ENCODE data around the gene C14orf132.

The C14orf132 gene

GRCh38 chr14:96119947-96120346 is 80.8 kb downstream of the C14orf132 start:
- H4K20me1 ChIP-seq (ENCODE audit: insufficient read depth): no peaks in the 10 kb centered on the region
- H3K27ac ChIP-seq: no peak overlapping the region
- no peaks in the 10 kb centered on the region for H3K4me1 ChIP-seq (ENCODE audit: low read depth, poor library complexity, severe bottlenecking)
- H3K27me3 ChIP-seq (ENCODE audit: insufficient read depth, low read depth): no peaks in the 10 kb centered on the region
- TF ChIP-seq CTCF (conservative IDR thresholded peaks at IDR 0.05; ENCODE audit: low read depth, low read length): no peak
- H3K36me3 ChIP-seq (ENCODE audit: insufficient read depth): no peaks in the 10 kb centered on the region
- H3K9ac ChIP-seq: no peak overlapping the region
- H2AFZ ChIP-seq (ENCODE audit: low read depth): no peak overlapping the region
- H3K4me2 ChIP-seq: no peak overlapping the region
- no peaks in the 10 kb centered on the region for H3K79me2 ChIP-seq (ENCODE audit: insufficient read depth, low read depth)
- no peak overlapping the region for H3K4me3 ChIP-seq (IDR thresholded peaks at IDR 0.05; ENCODE audit: insufficient read depth, low read depth, low read length)

GRCh38 chr14:96120392-96120791 is 81.2 kb downstream of the C14orf132 start:
- no peak for TF ChIP-seq CTCF (conservative IDR thresholded peaks at IDR 0.05; ENCODE audit: low read depth, low read length)
- Histone ChIP-seq H3K4me2 (no peak overlapping the region), H3K9ac (no peak overlapping the region), H3K79me2 (ENCODE audit: insufficient read depth, low read depth) (no peaks in the 10 kb centered on the region), H3K36me3 (ENCODE audit: insufficient read depth) (no peaks in the 10 kb centered on the region), H4K20me1 (ENCODE audit: insufficient read depth) (no peaks in the 10 kb centered on the region), H3K4me1 (ENCODE audit: low read depth, poor library complexity, severe bottlenecking) (no peaks in the 10 kb centered on the region), H3K27me3 (ENCODE audit: insufficient read depth, low read depth) (no peaks in the 10 kb centered on the region), H3K4me3 (IDR thresholded peaks at IDR 0.05; ENCODE audit: insufficient read depth, low read depth, low read length) (no peak overlapping the region), H3K27ac (no peak overlapping the region), H2AFZ (ENCODE audit: low read depth) (no peak overlapping the region)

- H3K79me2 ChIP-seq (ENCODE audit: insufficient read depth, low read depth): no peaks in the 10 kb centered on the region
- H2AFZ ChIP-seq (ENCODE audit: low read depth): no peak overlapping the region
- no peak overlapping the region for H3K9ac ChIP-seq
- H3K4me1 ChIP-seq (ENCODE audit: low read depth, poor library complexity, severe bottlenecking): no peaks in the 10 kb centered on the region
- no peak overlapping the region for H3K4me3 ChIP-seq (IDR thresholded peaks at IDR 0.05; ENCODE audit: insufficient read depth, low read depth, low read length)
- H3K27me3 ChIP-seq (ENCODE audit: insufficient read depth, low read depth): no peaks in the 10 kb centered on the region
- no peaks in the 10 kb centered on the region for H4K20me1 ChIP-seq (ENCODE audit: insufficient read depth)
- TF ChIP-seq CTCF (conservative IDR thresholded peaks at IDR 0.05; ENCODE audit: low read depth, low read length): no peak
- H3K27ac ChIP-seq: no peak overlapping the region
- no peaks in the 10 kb centered on the region for H3K36me3 ChIP-seq (ENCODE audit: insufficient read depth)
- no peak overlapping the region for H3K4me2 ChIP-seq
Observed at GRCh38 chr14:96120941-96121340, 81.8 kb downstream of the C14orf132 start.

- H3K4me2 ChIP-seq: no peak overlapping the region
- no peak overlapping the region for H3K27ac ChIP-seq
- H3K4me1 ChIP-seq (ENCODE audit: low read depth, poor library complexity, severe bottlenecking): no peaks in the 10 kb centered on the region
Observed at GRCh38 chr14:96121660-96122395, 82.7 kb downstream of the C14orf132 start.

More at GRCh38 chr14:96121660-96122395, 82.7 kb downstream of the C14orf132 start:
- Histone ChIP-seq H2AFZ (ENCODE audit: low read depth) (no peak overlapping the region), H4K20me1 (ENCODE audit: insufficient read depth) (no peaks in the 10 kb centered on the region), H3K36me3 (ENCODE audit: insufficient read depth) (no peaks in the 10 kb centered on the region), H3K79me2 (ENCODE audit: insufficient read depth, low read depth) (no peaks in the 10 kb centered on the region), H3K9ac (no peak overlapping the region), H3K4me3 (IDR thresholded peaks at IDR 0.05; ENCODE audit: insufficient read depth, low read depth, low read length) (no peak overlapping the region), H3K27me3 (ENCODE audit: insufficient read depth, low read depth) (no peaks in the 10 kb centered on the region)
- TF ChIP-seq CTCF (conservative IDR thresholded peaks at IDR 0.05; ENCODE audit: low read depth, low read length): no peak

Measured in KMS-11 (cell line).